Measurements from ENCODE around the gene SLC19A1.
"Not testable (repeated sequence)": the region's sequence is repeated elsewhere in the genome, so short reads cannot be mapped to it uniquely, and the experiment has no call there.

Gene SLC19A1

DNA sequence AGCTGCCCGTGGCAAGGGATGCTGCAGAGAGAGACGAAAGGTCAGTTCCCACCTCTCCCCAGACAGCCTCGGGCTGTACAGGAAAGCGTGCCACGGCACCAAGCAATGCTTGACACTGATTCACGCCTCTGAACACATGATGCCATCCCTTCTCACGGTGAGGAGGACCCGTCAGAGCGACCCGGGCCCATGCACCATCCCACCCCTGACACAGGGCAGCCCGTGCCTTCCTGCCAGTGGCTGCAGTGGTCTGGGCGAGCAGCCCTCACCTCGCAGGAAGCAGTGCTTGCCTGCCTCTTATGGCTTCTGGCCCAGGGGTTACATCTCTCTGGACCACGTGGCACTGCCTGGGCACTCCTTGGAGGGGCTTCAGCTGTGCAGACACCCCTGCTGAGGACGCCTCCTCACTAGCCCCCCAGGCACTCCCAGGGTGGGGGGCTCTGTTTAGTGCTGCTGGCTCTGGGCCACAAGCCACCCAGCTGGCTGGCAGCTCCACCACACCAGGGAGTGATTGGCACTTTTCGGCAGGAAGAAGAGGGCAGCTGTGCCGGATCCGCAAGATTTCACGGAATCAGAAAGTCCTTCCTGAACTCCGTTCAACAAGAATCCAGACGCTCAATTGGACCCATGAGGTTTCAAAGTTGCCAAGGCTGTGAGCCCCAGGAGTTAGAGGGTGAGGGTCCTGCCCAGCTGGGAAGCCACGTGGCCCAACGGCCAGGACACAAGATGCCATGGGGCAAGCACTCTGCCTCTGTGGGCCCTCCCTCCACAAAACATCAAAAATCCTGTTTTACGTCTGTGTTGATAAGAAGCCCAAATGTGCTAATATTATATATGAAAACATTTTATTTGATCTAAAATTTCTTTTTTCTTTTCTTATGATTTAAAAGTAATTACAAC is 34.8 kb upstream of the SLC19A1 start:
- DNase-seq, result no peak

DNA sequence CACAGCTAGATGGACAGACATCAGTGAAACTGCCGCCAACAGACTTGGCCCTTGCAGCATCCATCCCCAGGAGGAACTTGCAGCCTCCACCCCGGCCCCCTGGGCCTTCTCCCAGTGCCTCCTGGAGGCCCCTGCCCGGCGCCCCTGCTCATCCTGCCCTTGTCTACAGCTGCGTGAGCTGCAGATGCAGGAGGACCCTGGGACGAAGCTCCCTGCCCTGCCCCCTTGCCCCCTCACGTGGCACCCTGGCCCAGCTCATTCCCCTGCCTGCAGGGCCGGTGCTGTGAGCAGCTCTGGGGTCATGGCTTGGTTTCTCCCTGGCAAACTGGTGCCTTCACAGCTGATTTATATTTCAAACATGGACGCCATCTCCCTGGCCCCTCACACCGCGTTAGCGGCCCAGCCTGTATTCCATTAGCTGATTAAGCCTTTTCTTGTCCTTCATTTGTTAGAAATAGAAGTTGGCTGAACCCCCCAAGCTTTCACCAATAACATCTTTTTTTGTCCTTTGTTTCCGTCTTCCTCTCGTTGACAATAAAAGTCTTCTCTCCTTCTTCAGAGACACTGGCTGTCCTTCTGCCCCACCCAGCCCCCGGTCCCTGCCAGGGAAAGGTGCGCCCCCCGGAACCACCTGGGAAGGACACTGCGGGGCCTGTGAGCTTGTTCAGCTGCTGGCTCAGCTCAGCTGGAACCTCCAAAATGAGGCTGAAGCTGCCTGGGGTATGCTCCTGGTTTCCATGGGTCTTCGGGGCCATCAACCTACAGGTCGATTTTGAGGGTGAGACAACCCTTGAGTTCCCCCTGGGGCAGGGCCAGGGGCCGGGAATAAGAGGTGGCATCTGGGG is 34.0 kb upstream of the SLC19A1 start:
- no peak for DNase-seq

DNA sequence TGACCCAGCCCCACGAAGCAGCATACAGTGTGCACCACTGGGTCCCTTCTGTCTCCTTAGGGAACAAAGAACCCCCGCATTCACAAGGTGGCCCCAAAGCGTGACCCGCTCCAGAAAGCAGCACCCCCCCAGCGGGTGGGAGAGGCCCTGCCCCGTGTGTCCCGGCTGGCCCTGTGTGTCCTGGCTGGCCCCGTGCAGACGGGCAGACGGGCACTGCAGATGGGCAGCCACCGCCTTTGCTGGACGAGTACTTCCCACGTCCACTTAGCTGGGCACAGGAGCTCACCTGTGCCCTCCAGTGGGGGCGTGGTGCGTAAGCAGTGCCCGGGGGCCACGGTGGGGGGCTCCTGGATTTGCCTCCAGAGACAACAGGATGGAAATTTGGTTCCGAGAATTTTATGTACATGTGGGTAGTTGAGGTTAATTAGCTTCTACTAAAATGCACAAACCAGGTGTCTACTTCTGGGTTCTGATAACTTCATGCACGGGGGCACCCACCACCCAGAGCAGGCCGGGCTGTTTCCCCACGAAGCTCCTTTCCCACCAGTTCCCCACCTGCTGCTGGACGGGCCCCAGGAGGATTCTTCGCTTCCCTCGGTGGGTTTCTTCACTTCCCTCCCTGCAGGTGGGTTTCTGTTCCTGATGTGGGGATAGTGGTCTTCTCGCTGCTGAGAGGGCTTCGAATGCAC is 33.2 kb upstream of the SLC19A1 start:
- DNase-seq, result no peak

DNA sequence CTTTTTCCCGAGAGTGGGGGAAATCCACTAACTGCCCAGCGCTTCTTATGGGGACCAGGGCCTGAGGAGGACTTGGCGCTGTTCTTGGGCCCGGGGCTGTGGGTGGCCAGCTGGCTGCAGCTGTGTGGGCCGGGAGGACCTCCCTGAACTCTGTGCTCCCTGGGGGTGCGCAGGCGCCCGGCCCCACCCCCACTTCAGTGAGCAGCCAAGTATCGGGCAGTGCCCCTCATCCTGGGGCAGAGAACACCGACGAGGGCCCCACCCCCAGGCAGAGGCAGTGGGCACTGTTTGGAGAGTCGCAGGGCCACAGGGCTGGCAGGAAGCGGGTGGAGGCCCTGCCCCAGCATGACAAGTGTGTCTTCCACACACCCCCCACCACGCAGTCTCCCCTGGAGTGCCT is 32.5 kb upstream of the SLC19A1 start:
- no peak for DNase-seq

DNA sequence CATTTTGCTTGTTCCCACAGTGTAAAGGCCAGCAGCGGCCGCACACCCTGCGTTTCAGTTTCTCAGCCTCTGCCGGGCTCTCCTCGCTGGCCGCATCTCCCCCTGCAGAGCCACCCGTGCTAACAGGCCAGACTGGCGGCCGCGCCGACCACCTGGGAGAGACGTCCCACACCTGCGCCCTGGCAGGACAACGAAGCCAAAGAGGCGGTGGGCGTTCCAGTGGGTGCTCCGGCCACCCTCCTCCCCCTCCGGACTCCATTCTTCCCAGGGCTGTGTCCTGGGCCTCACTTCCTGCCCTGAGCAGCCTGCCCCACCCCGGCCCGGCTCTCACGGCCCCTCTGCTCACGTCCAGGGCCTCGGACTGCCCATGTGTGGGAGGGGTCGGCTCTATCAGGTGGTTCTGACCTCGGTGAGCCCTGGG is 31.9 kb upstream of the SLC19A1 start:
- DNase-seq, result no peak

DNA sequence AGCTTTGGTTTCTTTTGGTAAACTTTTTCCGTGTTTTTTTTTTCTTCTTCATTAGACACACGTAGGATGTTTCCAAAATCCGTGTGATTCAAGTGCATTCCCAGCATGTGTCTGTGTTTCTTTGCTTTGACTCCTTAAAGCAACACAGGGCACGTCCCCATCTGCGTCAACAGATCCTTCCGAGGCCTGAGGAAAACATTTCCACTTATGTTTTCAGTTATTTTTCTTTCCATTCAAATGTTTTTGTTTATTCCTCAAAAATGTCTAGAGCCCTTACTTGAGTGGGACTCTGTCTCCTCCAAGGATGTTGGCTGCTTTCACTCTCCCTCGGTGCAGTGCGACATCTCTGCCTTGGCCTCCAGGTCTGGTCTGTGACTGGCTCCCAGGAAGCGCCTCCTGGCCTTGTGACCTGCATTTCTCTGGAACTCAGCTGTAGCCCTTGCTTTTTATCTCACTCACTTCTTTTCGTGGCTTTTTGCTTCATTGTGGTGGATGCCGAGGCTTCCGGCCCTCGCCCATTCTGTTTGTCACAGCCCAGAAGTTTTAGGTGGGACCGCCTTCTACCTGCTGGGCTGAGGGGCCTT is 31.3 kb upstream of the SLC19A1 start:
- no peak for DNase-seq

DNA sequence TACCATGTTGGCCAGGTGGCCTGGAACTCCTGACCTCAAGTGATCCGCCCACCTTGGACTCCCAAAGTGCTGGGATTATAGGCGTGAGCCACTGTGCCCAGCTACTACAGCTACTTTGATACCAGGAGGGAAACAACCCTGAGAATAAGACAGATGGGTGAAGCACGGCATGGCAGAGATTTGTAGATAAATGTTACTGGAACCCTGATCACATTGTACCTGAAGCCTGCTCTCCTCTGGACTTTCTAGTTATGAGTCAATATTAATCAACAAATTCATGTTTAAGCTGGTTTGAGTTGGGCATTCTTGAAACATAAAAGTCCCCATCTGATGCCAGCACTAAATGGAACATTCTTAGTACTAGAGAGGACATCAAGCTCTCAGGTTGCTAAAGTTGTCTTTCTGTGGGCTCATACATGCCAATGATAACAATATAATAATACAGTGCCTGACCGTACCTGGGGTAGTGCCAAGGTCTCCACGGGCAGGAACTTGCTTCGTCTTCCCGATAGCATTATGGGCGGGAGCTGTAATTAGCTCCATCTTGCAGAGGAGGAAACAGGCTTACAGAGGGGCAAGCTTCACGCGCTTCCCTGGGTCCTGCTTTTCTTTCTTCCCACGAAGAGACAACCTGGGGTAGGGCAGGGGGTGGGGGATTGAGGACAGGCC is 30.7 kb upstream of the SLC19A1 start:
- no peak for DNase-seq

DNA sequence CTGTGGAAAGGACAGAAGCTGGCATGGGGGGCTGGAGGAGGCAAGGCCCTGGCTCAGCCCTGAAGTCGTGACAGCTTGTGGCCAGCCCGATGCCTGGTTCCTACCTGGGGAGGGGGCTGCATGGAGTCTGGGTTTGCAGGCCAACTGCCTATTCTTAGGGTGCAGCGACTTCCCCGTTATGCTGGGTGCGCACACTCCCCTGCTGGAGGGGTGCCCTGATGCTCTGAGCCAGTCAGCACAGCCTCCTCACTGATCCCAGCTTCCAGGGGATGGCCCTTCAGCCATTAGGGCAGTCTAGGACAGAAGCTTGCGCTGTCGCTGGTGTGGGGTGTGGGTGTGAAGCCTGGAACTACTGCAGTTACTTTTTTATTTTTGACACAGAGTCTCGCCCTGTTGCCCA is 30.0 kb upstream of the SLC19A1 start:
- DNase-seq, result no peak

DNA sequence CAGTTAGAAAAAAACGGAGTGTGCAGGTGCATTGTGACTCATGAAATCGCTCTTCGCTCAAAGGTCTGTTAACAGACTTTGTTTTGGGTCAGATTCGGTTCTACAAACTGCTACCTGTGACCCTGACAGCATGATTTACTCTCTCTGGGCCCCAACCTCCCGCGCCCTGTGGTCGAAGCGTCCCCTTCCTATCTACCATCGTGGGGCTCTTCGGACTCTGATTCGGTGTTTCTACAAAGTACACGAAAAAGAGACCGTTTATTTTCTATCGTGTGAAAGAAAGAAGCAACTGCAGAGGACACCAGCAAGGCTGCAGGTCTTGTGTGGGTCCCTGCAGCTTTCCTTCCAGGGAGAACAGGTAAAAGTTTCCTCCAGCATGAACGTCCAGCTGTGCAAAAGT is 29.4 kb upstream of the SLC19A1 start:
- DNase-seq, result no peak

DNA sequence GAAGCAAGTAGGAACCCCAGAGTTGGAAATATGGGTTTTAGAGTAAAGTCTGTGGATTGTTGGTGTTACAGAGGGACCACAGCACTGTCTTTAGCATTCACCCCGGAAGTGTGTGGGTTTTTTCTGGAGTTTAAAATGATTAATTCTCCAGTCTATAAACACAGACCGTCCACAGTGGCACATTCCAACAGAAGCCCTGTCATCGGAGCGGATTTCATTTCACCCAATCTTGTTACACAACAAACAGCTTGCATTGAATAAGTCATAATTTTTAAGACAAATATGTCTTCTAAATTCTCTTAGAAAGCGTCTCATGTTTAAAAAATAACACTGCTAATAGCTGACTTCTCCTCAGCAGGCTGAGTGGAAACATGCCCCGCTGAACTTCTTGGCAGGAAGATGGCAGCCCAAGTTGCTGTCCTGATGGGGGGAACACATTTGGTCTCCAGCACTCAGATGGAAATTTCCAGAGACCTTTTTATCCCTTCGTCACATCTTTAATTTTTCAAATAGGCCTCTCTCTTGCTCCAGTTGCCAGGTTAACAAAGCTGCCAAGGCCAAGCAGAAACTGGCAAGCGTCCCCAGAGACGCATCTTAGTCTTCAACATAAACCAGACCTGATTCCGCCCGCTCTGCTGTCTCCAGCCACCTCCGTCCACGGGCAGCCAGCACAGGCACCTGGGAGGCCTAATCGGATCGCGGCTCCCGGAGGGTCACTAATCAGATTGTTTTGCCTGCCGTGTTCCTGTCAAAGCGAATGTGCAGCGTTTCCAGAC is 28.8 kb upstream of the SLC19A1 start:
- no peak for DNase-seq

DNA sequence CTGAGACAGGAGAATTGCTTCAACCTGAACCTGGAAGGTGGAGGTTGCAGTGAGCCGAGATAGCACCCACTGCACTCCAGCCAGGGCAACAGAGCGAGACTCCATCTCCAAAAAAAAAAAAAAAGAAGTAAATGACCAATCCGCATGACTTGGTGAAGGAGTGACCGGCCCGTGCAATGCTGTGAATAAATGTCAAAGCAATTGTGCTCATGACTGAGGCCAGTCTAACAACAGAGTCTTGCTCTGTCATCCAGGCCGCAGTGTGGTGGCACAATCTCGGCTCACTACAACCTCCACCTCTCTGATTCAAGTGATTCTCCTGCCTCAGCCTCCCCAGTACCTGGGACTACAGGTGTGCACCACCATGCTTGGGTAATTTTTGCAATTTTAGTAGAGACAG is 27.8 kb upstream of the SLC19A1 start:
- DNase-seq, result no peak

DNA sequence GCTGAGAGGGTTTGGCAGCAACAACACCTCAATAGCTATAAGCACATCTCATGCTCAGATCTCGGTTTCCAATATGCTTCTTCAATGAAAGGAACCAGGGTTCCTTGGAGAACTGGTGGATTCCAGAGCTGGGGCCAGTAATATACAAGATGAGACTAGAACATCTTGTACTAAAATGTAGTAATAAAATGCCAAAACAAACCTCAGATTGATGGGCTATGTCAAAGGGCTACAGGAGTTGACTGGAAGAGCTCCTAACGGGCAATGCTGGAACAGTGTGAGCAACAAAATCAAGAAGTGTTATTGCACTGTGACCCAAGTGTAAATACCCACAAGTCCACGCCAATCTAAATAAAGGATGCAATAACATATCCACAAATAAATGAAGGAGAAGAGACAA is 26.1 kb upstream of the SLC19A1 start:
- DNase-seq, result no peak

DNA sequence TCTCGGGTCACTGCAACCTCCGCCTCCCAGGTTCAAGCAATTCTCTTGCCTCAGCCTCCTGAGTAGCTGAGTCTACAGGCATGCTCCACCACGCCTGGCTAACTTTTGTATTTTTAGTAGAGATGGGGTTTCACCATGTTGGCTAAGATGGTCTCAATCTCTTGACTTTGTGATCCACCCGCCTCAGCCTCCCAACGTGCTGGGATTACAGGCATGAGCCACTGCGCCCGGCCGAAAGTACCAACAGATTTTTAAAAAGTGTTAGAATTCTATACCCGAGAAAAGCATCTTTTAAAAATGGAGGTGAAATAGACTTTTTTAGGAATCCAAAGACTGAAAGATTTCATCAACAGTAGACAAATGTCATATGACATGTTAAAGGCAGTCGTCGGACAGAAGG is 21.9 kb upstream of the SLC19A1 start:
- DNase-seq, result not testable (repeated sequence)

DNA sequence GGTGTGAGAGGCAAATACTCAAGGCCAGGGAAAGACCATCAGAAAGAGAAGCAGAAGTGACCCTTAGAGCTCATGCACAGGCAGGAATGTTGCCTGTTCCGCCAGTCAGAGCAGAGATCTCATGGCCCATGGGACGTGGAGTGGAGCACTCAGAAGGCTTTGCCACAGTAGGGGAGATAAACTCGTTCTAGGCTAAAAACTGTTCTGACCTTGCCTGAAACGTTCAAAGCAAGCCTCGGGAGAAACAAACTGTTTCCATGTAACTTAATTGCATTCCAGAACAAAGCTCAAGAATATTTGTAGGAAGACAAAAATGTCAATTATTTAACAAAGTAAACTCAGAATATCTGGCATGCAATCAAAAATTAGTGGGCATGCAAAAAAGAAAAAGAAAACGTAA is 20.7 kb upstream of the SLC19A1 start:
- DNase-seq, result no peak

DNA sequence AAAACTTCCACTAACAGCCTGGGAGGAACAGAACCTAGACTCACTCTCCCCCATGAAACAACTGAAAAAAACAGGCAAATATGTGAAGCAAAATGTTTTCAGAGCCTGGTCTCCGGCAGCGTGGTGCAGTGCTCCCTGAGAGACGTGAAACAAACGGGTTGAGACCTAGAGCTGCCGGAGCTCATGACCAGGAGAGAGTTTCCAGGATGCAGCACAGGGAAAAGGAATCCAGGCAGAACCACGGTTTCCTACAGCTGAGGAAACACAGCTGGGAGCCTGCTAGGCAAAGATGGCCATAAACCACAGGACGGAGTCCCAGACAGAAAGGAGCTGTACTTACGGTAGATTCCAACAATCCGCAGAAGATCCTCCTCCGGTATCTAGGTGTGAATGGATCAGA is 20.2 kb upstream of the SLC19A1 start:
- DNase-seq, result no peak

DNA sequence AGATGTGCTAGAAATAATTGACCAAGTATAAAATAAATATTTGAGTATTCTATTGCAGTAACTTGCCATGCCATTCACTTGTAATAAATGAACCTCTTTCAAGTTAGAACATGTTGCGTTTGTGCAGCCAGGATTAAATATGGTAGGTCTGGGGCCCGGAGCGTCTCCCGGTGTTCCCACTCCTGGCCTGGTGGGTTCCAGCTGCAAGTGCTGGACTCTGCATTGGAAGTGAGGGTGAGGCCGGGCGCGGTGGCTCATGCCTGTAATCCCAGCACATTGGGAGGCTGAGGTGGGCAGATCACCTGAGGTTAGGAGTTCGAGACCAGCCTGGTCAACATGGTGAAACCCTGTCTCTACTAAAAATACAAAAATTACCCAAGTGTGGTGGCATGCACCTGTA is 19.0 kb upstream of the SLC19A1 start:
- not testable (repeated sequence) for DNase-seq

DNA sequence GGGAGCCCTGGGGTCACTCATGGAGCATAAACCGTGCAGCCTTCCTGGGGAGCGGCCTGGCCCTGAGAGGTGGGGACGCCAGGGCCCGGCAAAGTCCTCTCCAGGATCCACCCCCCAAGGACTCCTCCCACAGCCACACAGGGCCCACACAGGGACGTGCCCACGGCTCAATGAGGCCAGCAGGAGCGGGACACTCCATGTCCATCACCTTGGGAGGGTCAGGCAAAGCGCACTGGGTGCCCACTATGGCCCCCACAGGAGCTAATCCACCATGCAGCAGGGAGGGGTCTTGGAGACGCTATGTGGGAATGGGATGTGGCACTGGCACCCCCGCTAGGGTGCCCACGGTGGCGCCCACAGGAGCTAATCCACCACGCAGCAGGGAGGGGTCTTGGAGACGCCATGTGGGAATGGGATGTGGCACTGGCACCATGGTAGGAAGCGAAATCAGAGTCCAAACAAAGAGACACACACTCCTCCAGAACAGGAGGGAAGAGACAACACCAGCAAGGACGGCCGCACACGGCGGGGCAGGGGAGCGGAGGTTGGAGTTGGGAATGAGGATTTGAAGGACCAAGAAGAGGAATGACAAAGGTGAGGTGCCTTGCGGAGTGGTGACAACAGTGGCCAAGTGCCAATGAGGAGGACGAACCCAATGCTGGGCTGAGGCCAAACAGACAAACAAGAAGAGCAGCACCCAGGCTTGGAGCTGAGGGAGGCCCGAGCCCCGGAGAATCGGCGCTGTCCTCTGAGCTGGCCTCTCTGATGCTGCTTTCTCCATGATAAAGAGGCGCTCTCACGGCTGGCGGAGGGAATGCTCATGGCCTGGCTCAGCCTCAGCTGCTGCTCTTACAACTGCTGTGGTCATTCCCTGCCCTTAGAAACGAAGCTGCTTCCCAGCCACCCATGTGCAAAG is 18.1 kb upstream of the SLC19A1 start:
- no peak for DNase-seq

DNA sequence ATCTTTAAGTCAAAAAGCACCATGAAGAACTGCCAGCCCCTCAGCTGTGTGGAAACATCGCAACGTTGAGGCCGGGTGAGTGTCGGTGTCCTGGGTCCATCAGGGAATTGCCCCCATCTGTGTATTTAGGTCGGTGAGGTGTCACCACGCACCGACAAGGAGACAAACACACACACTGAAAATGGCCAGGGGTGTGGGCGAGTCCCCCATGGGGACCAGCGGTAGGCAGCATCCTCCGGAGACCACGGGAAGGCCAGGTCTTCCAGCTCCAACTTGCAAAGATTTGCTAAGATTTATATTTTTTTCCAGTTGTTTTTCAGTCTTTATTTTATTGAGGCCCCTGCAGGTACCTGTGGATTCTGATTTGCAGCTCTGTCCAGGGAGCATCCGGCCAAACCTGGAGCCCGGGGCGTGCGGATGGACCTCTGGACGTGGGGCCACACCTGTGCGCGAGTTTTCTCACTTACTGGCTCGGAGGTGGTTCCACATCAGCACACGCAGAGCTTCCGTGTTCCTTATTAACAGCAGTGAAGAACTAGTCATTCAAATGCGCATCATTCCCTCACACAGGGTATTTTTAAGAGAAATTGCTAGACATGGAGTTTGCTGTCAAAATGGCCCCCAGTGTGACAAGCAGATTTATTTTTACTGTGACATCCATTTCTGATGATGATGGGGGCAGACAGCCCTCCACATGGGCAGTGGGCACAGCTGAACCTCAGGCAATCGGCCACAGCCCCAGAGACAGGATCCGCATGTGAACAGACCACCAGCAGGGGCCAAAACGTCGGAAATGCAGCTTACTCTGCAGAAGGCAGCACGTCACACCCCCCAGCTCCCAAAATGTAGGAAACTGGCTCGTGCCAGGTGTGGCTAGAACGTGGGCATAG is 17.2 kb upstream of the SLC19A1 start:
- no peak for DNase-seq

DNA sequence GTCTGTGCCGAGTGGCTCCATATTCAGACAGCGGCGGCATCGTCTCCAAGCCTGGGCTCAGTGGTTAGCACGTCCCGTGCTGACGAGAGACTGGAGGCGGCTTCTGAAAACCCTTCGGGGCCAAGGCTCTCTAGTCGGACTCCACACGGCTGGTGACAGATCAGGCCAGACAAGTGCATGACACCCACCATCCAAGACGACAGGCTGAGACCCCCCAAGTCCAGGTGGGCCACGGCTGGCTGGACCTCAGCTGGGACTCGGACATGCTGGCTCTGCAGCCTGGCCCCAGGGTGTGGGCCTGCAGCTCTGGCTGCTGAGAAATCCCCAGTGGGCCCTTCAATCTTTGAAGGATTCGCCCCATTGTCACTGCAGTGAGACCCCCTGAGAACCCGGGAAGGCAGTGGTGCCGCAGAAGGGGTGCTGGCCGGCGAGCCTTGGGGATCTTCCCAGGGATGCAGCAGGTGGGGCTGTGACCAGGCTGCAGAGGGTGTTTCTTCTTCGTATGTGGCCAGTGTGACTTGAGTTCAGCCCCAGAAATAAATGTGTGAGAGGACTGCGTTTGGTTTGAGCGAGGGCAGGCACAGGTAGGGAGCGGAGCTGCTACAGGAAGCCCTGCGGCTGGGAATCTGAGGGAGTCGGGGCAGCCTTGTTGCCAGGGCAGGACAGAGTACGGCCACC is 15.9 kb upstream of the SLC19A1 start:
- DNase-seq, result no peak

Data from activated naive CD4-positive, alpha-beta T cell treated with anti-CD3 and anti-CD28 coated beads, Interleukin-2, amount 50 U/mL, for 16 hours (primary cell).